Ovary (tissue), 3 donors: ENCODE results near the gene SORBS1.

Experiments used
- CTCF ChIP-seq, 3 donors: fragments of 450-650 bp in 2 of 3; fragments of 200-600 bp in 1 of 3; IDR thresholded peaks; one replicate each; pipeline versions ENCODE4 v1.5.1 to v1.8.0; 2016 to 2022; ENCODE audit warnings: antibody characterized with exemption in 3 of 3, mild to moderate bottlenecking in 1 of 3
- POLR2A ChIP-seq: fragments of 450-650 bp; IDR thresholded peaks from one replicate; pipeline ENCODE4 v1.6.1; 2017; ENCODE audit warnings: antibody characterized with exemption, mild to moderate bottlenecking, moderate library complexity
- donor health status: DM: no; HTN: no; CAD: no.

DNA sequence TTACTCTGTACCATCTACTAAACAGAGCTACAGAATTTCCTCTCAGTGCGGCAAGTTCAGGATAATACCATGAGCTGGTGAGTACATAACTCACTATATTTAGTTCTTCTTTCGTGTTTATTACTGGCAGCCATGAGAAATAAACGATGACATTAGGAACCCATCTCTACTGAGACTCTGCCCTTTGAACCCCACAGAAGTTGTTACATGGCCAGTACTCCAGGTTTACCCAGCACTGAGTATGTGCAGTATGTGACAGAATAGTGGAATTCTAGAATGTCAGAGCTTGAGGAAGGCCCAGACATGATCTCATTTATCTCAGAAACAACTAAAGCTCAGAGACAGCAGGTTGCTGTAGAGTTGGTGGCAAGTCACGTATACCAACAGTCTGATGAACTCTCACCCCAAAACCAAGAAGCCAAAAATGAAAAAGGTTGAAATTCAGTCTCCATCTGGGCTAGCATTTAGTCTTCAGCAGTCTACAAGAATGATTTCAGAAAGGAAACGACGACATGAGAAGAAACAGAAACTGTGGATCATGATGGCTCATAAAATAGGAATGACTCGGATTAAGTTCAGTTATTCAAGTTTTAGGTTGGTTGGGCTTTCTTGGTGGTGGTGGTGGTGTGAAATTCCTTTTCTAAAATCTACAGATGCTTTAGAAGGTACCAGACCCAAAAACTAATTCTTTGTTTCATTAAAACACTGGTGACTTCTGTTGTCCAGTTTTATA, 78.5 kb downstream of the SORBS1 start:
- TF ChIP-seq CTCF (IDR thresholded peaks at IDR 0.05) (no peak), POLR2A (no peak)
